ENCODE data around the gene SORCS2. TPM values are rescaled to one million over a fixed set of nuclear protein-coding genes. Genes with fewer than 3 reads are reported as not detected.

The SORCS2 gene
- total RNA-seq, 1 experiment from 2014 or later: 0.15 TPM

- CTCF ChIA-PET: no interaction called here
- in situ Hi-C loops (cut with HindIII; ENCODE audit: low pct_unique_long_range_greater_than_20kb, low sequenced_read_pairs): no loop called here
- TF ChIP-seq CTCF (IDR thresholded peaks at IDR 0.05): no peak
- no peak for TF ChIP-seq REST (IDR thresholded peaks at IDR 0.05; ENCODE audit: insufficient read depth in 1 of 2, low read depth in 2 of 2, low read length in 1 of 2)
- no peak for TF ChIP-seq POLR2AphosphoS5 (IDR thresholded peaks at IDR 0.05; ENCODE audit: low read depth, low read length)
- TF ChIP-seq SIN3A (IDR thresholded peaks at IDR 0.05; ENCODE audit: borderline replicate concordance, insufficient read depth, low read depth, low read length): no peak
- TF ChIP-seq TCF7L2 (IDR thresholded peaks at IDR 0.05; ENCODE audit: low read depth, low read length): no peak
- POLR2A ChIA-PET: no interaction called here
- Histone ChIP-seq H3K36me3 (ENCODE audit: control insufficient read depth, insufficient read depth, low read length) (no peaks in the 10 kb centered on the region), H3K27ac (ENCODE audit: low read length) (no peak overlapping the region), H3K9me3 (ENCODE audit: control insufficient read depth, insufficient read depth, low read depth, low read length) (no peaks in the 10 kb centered on the region), H3K4me3 (ENCODE audit: low read depth in 2 of 2, low read length in 2 of 2) (no peak overlapping the region), H3K27me3 (ENCODE audit: control insufficient read depth, insufficient read depth, low read length) (no peaks in the 10 kb centered on the region), H3K4me1 (ENCODE audit: control insufficient read depth, insufficient read depth, low read length) (no peaks in the 10 kb centered on the region)
- DNase-seq (ENCODE audit: low read depth, low spot score) (no peak), ATAC-seq (no peak)
- intact Hi-C loops (cut with micrococcal nuclease; ENCODE audit: unreplicated experiment): no loop called here
- no TSS peak for BruUV-seq (replicated peaks)
Measured at GRCh38 chr4:7666744-7667143, 474.4 kb downstream of the SORCS2 start.

- intact Hi-C loops (cut with micrococcal nuclease; ENCODE audit: unreplicated experiment) (no loop called here), in situ Hi-C loops (cut with HindIII; ENCODE audit: low pct_unique_long_range_greater_than_20kb, low sequenced_read_pairs) (no loop called here)
- CTCF ChIA-PET: no interaction called here
- TF ChIP-seq REST (IDR thresholded peaks at IDR 0.05; ENCODE audit: insufficient read depth in 1 of 2, low read depth in 2 of 2, low read length in 1 of 2) (no peak), SIN3A (IDR thresholded peaks at IDR 0.05; ENCODE audit: borderline replicate concordance, insufficient read depth, low read depth, low read length) (no peak), POLR2AphosphoS5 (IDR thresholded peaks at IDR 0.05; ENCODE audit: low read depth, low read length) (no peak), CTCF (IDR thresholded peaks at IDR 0.05) (no peak), TCF7L2 (IDR thresholded peaks at IDR 0.05; ENCODE audit: low read depth, low read length) (no peak)
- Histone ChIP-seq H3K36me3 (ENCODE audit: control insufficient read depth, insufficient read depth, low read length) (no peaks in the 10 kb centered on the region), H3K4me1 (ENCODE audit: control insufficient read depth, insufficient read depth, low read length) (no peaks in the 10 kb centered on the region), H3K27ac (ENCODE audit: low read length) (no peak overlapping the region), H3K9me3 (ENCODE audit: control insufficient read depth, insufficient read depth, low read depth, low read length) (no peaks in the 10 kb centered on the region), H3K27me3 (ENCODE audit: control insufficient read depth, insufficient read depth, low read length) (no peaks in the 10 kb centered on the region), H3K4me3 (ENCODE audit: low read depth in 2 of 2, low read length in 2 of 2) (no peak overlapping the region)
- DNase-seq (ENCODE audit: low read depth, low spot score) (no peak), ATAC-seq (no peak)
- POLR2A ChIA-PET: no interaction called here
- BruUV-seq (replicated peaks): no TSS peak
Measured at GRCh38 chr4:7668271-7668670, 475.9 kb downstream of the SORCS2 start.

All from Panc1 (cell line).